ENCODE results near the gene IQSEC1. TPM values are rescaled to one million over a fixed set of nuclear protein-coding genes. Genes with fewer than 3 reads are reported as not detected.

IQSEC1 gene
- total RNA-seq, 1 donor from 2014 or later: 82.3 TPM

DNA sequence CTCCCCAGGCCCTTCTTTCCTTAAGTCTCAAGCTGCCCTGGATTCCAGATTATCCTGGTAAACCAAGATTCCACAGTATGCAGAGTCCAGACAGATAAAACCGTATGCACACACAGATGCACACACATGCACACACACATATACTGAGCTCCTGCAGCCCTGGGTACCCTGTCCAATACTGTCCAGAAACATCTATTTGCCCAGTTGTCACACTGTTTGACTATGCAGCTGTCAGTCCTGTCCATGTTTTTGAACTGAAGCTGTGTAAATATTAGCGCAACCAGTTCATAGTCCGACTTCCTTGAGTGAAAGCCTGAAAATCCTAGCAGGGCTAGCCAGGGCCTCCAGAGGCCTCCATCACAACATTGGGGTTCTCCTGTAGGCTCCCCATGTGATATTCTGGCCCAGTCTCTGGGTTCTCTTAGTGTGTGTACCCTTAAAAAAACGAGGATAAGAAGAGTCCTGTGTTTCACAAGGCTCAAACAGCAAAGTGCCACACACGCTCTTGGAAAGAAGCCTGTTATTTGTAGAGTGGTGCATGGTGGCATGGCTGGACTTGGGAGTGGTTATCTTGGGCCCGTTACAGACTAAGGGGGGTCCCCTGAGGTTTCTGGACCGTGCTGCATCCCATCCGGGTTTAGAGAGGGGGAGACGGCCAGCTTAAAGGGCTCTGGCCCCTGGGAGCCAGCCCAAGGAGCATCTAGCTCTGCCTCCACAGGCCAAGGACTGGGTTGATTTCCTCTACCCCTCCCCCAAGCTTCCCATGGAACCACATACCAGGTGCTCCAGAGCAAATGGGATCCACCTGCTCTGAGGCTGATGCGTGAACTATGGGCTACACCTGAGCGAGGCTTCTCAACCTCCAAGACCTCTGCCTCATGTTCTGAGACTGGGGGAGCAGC is 108.3 kb downstream of the IQSEC1 start:
- Histone ChIP-seq H3K4me1 (peaks cover 79% of the 10 kb centered on the region), H3K36me3 (peaks cover 5% of the 10 kb centered on the region), H3K4me3 (no peak overlapping the region), H3K9me3 (no peaks in the 10 kb centered on the region), H3K27me3 (ENCODE audit: low read depth) (no peaks in the 10 kb centered on the region), H3K27ac (peak overlapping the region; percentile 62)
- ATAC-seq (no peak), DNase-seq (no peak)
- TF ChIP-seq, protein P1, sequence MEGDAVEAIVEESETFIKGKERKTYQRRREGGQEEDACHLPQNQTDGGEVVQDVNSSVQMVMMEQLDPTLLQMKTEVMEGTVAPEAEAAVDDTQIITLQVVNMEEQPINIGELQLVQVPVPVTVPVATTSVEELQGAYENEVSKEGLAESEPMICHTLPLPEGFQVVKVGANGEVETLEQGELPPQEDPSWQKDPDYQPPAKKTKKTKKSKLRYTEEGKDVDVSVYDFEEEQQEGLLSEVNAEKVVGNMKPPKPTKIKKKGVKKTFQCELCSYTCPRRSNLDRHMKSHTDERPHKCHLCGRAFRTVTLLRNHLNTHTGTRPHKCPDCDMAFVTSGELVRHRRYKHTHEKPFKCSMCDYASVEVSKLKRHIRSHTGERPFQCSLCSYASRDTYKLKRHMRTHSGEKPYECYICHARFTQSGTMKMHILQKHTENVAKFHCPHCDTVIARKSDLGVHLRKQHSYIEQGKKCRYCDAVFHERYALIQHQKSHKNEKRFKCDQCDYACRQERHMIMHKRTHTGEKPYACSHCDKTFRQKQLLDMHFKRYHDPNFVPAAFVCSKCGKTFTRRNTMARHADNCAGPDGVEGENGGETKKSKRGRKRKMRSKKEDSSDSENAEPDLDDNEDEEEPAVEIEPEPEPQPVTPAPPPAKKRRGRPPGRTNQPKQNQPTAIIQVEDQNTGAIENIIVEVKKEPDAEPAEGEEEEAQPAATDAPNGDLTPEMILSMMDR (IDR thresholded peaks at IDR 0.05): no peak
- intact Hi-C loops (cut with DNase I): no loop called here

DNA sequence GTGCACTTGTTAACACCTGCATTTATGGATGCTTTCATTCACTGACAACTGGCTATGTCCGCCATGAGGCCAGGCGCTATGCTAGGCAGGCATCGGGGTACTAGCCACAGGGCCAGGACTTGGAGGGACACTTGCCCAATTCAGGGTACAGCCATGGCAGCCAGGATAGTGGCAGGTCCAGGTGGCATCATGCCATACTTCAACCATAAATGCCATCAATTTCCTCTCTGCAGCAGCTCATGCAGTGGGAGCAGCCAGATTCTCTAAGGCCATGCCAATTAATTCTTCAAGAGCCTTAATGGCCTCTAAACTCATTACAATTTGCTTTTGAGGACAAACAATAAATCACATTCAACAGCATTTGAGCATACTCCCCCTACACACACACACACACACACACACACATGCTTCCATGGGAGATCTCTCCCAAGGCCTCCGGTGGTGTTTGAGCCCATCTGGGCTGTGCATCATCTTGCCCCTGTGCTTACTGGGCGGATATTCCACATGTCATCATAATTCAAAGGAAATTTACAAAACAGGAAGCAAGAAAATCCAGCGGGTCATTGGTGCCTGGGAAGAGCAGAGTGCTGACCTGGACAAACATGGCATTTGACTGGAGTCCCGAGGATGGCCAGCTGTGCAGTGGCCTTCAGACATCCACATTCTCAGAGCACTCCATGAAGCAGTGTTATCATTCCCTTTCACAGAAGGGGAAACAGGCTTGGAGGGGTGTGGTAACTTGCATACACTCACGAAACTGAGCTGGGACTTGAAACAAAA is 109.1 kb downstream of the IQSEC1 start:
- DNase-seq: no peak

DNA sequence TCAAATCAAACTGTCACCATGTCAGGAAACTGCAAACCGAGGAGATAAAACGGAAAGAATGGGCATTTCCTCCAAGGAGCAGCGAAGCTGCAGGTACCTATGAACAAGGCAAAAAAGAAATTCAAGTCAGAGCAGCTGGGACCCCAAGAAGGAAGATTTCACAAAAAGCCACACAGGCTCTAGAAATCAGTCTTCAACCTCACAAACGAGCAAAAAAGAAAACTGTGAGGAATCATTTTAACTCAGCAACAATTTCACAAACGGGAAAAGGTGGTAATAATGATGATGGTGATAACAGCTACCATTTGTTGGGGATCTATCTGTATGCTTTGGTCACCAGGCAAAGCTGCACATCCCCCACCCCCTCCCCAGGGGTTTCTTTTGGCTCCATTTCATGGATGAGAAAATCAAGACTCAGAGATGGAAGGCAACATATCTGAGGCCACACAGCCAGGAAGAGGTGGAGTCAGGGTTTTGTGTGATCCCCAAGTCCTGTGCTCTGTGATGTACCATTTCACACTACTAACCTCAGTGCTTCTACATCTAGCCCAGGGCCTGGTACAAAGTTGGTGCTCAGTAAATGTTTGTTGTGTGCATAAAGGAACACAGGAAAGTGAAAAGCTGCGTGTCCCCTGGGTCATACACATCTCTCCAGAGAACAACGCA is 109.9 kb downstream of the IQSEC1 start:
- intact Hi-C loops (cut with DNase I): no loop called here
- Histone ChIP-seq H3K4me1 (peaks cover 88% of the 10 kb centered on the region), H3K27ac (peak overlapping the region; percentile 51), H3K9me3 (no peaks in the 10 kb centered on the region), H3K4me3 (no peak overlapping the region), H3K27me3 (ENCODE audit: low read depth) (no peaks in the 10 kb centered on the region), H3K36me3 (peaks cover 5% of the 10 kb centered on the region)
- ATAC-seq (no peak), DNase-seq (no peak)
- TF ChIP-seq, protein P1 (IDR thresholded peaks at IDR 0.05): no peak

More for the DNA sequence above, 109.1 kb downstream of the IQSEC1 start:
- H3K36me3 ChIP-seq: peaks cover 5% of the 10 kb centered on the region
- no peaks in the 10 kb centered on the region for H3K27me3 ChIP-seq (ENCODE audit: low read depth)
- TF ChIP-seq, protein P1 (IDR thresholded peaks at IDR 0.05): no peak
- ATAC-seq: no peak
- peaks cover 85% of the 10 kb centered on the region for H3K4me1 ChIP-seq
- H3K4me3 ChIP-seq: no peak overlapping the region
- H3K27ac ChIP-seq: peak overlapping the region; percentile 51
- H3K9me3 ChIP-seq: no peaks in the 10 kb centered on the region
- intact Hi-C loops (cut with DNase I): no loop called here

DNA sequence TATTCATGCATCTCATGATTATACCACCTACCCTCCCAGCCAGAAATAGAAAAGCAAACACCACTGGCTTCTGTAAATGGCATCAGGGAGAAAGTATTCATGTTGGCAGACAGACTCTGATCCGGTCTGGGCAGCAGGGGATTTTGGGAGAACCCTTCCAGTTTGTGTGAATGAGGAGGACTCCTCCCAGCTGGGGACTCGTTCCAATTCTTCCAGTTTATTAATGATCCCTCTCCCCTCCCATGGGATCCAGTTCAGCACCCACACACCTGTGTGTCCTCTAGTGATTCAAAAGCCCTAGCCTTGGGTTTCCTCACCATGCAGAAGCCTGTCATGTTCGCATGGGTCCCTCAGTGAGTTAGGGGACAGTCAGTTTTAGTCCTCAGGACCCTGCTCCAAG is 110.9 kb downstream of the IQSEC1 start:
- DNase-seq (no peak), ATAC-seq (no peak)
- intact Hi-C loops (cut with DNase I): no loop called here
- no peaks in the 10 kb centered on the region for H3K27me3 ChIP-seq (ENCODE audit: low read depth)
- H3K4me1 ChIP-seq: peaks cover 85% of the 10 kb centered on the region
- peaks cover 5% of the 10 kb centered on the region for H3K36me3 ChIP-seq
- H3K27ac ChIP-seq: peak overlapping the region; percentile 29
- H3K9me3 ChIP-seq: no peaks in the 10 kb centered on the region
- TF ChIP-seq, protein P1 (IDR thresholded peaks at IDR 0.05): no peak
- H3K4me3 ChIP-seq: no peak overlapping the region

DNA sequence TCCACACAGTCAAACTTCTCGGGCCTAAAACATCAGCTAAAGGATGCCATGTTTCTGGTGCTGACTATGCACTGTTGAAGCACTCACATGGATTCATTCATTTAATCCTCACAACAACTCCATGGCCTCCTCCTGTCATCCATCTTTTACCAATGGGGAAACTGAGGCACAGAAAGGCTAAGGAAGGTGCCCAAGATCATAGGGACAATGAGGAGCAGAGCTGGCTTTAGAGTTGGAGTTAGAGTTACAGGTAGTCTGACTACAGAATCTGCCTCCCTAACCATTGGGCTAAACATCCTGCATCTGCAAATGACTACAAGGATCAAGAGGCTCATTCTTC is 111.6 kb downstream of the IQSEC1 start:
- no peak overlapping the region for H3K27ac ChIP-seq
- ATAC-seq (no peak), DNase-seq (no peak)
- H3K36me3 ChIP-seq: peaks cover 5% of the 10 kb centered on the region
- peaks cover 88% of the 10 kb centered on the region for H3K4me1 ChIP-seq
- H3K27me3 ChIP-seq (ENCODE audit: low read depth): no peaks in the 10 kb centered on the region
- no peaks in the 10 kb centered on the region for H3K9me3 ChIP-seq
- TF ChIP-seq, protein P1 (IDR thresholded peaks at IDR 0.05): no peak
- intact Hi-C loops (cut with DNase I): no loop called here
- H3K4me3 ChIP-seq: no peak overlapping the region

Measured in lower lobe of right lung (tissue), 2 donors.